HEK293T (cell line): ENCODE results near the gene FAM193A.

ENCODE experiments used
- CTCF ChIA-PET: fragments of 350-600 bp; formaldehyde crosslinking; extraction: SDS; loops from one replicate; lab custom pipeline; 2021; ENCODE audit warnings: antibody characterized with exemption, inconsistent platforms; lab: Yijun Ruan, JAX
- POLR2A ChIA-PET: fragments of 350-600 bp; formaldehyde crosslinking; extraction: SDS; loops from one replicate; lab custom pipeline; 2020; ENCODE audit warnings: antibody characterized with exemption, inconsistent platforms; lab: Yijun Ruan, JAX
- DNase-seq: peaks from one replicate; pipeline ENCODE4 v3.0.0; 2012; ENCODE audit warnings: mixed read lengths; ENCODE audit errors: extremely low spot score
- ARNT ChIP-seq: fragments of 450-650 bp; IDR thresholded peaks from 2 replicates; pipeline ENCODE4 v1.6.1; 2017; ENCODE audit warnings: mild to moderate bottlenecking
- BHLHE40 ChIP-seq: fragments of 450-650 bp; IDR thresholded peaks from 2 replicates; pipeline ENCODE4 v1.6.1; 2016; ENCODE audit warnings: mild to moderate bottlenecking, moderate library complexity, borderline replicate concordance
- CTBP1 ChIP-seq: fragments of 450-650 bp; IDR thresholded peaks from 2 replicates; pipeline ENCODE4 v1.6.1; 2016; ENCODE audit warnings: borderline replicate concordance
- ELF4 ChIP-seq: fragments of 450-650 bp; IDR thresholded peaks from 2 replicates; pipeline ENCODE4 v1.6.1; 2017; ENCODE audit warnings: antibody characterized with exemption
- FOXA1 ChIP-seq: fragments of 450-650 bp; IDR thresholded peaks from 2 replicates; pipeline ENCODE4 v1.6.1; 2016; ENCODE audit warnings: mild to moderate bottlenecking
- FOXK2 ChIP-seq: fragments of 450-650 bp; IDR thresholded peaks from 2 replicates; pipeline ENCODE4 v1.6.1; 2016; ENCODE audit warnings: mild to moderate bottlenecking
- FOXM1 ChIP-seq: fragments of 450-650 bp; IDR thresholded peaks from 2 replicates; pipeline ENCODE4 v1.6.1; 2017; ENCODE audit warnings: mild to moderate bottlenecking, borderline replicate concordance
- HDGF ChIP-seq: fragments of 450-650 bp; IDR thresholded peaks from 2 replicates; pipeline ENCODE4 v1.6.1; 2017; ENCODE audit warnings: antibody characterized with exemption, borderline replicate concordance
- L3MBTL2 ChIP-seq: fragments of 450-650 bp; conservative IDR thresholded peaks from 2 replicates; pipeline ENCODE4 v1.6.1; 2016; ENCODE audit warnings: mild to moderate bottlenecking
- LEF1 ChIP-seq: fragments of 450-650 bp; IDR thresholded peaks from 2 replicates; pipeline ENCODE4 v1.6.1; 2017; ENCODE audit warnings: mild to moderate bottlenecking, borderline replicate concordance
- NFRKB ChIP-seq: fragments of 450-650 bp; IDR thresholded peaks from 2 replicates; pipeline ENCODE4 v1.6.1; 2016; ENCODE audit warnings: mild to moderate bottlenecking, moderate library complexity
- PKNOX1 ChIP-seq: fragments of 450-650 bp; IDR thresholded peaks from 2 replicates; pipeline ENCODE4 v1.6.1; 2016
- SP1 ChIP-seq: fragments of 450-650 bp; IDR thresholded peaks from 2 replicates; pipeline ENCODE4 v1.6.1; 2017
- SUZ12 ChIP-seq: fragments of 450-650 bp; IDR thresholded peaks from 2 replicates; pipeline ENCODE4 v1.6.1; 2016; ENCODE audit warnings: mild to moderate bottlenecking
- TARDBP ChIP-seq: fragments of 450-650 bp; IDR thresholded peaks from 2 replicates; pipeline ENCODE4 v1.6.1; 2016
- ZNF384 ChIP-seq: fragments of 450-650 bp; IDR thresholded peaks from 2 replicates; pipeline ENCODE4 v1.6.1; 2016

FAM193A gene

GRCh38 chr4:2643555-2643954, 107.1 kb downstream of the FAM193A start:
- TF ChIP-seq ZNF384 (no peak), SP1 (no peak), LEF1 (no peak), SUZ12 (no peak), HDGF (no peak), BHLHE40 (no peak), FOXM1 (no peak), CTBP1 (no peak), NFRKB (no peak), FOXK2 (no peak)
- POLR2A ChIA-PET = no interaction called here
- DNase-seq = no peak
- CTCF ChIA-PET = no interaction called here

DNA sequence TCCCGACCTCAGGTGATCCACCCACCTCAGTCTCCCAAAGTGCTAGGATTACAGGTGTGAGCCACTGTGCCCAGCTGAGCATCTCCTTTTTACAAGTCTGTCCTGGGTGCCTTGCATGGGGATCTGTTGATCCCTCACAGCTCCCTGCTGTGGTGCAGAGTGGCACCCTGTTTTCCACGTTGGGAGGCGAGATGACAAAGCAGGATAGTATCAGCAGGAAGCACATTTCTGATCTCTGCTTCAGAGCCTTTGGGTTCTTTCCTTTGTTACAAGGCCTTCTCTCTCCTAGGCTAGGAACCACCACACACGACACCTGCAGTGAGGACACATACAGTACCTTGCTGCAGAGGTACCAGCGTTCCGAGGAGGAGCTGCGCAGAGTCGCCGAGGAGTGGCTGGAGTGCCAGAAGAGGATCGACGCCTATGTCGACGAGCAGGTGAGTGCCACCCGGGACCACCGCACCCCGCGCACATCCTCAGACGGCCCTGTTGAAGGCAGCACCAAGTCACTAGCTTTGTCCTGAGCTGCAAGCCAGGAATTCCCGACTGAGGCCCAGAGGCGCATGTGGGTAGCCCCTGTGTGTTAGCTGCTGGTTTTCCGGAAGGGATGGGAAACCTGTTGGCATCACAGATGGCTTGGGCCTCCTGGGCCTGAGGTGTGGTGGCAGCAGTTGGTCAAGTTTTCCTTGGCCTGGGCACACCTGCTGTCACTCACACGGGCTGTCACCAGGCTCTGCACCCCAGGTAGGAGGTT, 110.1 kb downstream of the FAM193A start:
- ChIA-PET POLR2A (no interaction called here), CTCF (no interaction called here)
- no peak for TF ChIP-seq BHLHE40
- TF ChIP-seq ZNF384 = no peak
- no peak for TF ChIP-seq NFRKB
- no peak for TF ChIP-seq SUZ12
- TF ChIP-seq FOXK2 = no peak
- TF ChIP-seq HDGF = no peak
- TF ChIP-seq FOXM1 = no peak
- TF ChIP-seq FOXA1 = no peak
- TF ChIP-seq ELF4 = no peak
- no peak for TF ChIP-seq CTBP1
- no peak for DNase-seq

DNA sequence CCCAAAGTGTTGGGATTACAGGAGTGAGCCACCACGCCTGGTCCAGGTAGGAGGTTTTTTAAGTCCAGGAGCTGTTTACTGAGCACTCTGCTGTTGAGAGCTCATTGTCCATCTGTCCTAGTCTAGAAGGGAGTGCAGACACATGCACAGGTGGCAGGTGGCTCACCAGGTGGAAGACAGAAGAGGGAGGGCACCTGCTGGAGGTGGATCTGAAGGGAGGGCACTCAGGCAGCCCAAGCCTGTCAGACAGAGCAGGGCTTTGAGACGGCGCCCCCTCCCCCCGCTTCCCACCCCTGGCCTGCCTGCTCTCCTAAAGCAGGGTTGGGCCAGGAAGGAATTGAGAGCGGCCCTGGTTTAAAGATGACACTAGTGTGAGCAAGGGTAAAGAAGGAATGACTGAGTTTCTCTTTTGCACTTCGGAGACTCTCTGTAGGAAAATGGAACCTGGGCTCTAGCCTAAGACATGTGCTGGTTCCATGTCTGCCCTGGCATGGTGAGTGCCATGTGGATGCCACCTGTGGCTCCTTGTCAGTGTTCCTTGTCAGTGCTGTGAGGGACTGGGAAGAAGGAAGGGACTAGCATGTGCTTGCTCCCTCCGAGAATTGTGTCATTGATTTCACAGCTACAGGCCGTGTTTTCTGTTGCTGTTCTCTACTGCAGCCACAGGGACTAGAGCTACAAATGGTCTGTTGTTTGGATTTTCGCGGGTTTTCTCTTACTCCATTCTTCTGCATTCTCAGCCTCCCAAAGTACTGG, 111.1 kb downstream of the FAM193A start:
- POLR2A ChIA-PET = no interaction called here
- no peak for DNase-seq
- CTCF ChIA-PET = no interaction called here
- TF ChIP-seq LEF1 (no peak), TARDBP (no peak), ZNF384 (no peak)

DNA sequence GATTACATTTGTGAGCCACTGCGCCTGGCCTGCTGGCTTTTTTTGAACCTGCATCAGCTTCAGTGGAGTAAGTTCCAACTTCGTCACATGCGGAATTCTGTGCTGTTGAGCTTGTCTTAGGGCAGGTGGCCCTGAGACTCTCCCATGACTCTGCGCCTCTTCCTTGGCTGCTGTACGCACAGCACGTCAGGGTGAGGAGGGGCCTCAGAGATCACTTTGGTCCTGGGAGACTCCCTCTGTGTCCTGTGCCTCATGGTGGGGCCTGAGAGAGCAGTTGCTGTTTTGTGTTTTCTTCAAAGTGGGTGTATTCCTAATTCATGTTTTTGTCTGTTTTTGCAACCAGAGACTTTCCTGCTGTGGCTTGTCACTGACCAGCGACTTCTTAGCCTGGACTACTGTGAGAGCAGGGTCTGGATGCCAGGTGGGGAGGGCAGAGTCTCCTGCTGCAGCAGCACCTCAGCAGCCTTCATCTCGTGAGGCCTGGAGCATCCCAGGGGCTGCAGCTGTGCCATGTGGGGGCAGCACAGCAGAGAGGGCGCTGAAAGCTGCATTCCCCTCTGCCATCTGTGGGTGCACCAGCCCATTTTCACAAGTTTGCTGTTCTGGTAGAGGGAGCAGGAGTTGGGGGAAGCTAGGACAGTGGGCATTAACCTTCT, 111.8 kb downstream of the FAM193A start:
- ChIA-PET CTCF (no interaction called here), POLR2A (no interaction called here)
- no peak for TF ChIP-seq PKNOX1
- TF ChIP-seq ARNT = no peak
- TF ChIP-seq L3MBTL2 = no peak
- no peak for TF ChIP-seq NFRKB
- TF ChIP-seq TARDBP = no peak
- no peak for TF ChIP-seq HDGF
- TF ChIP-seq FOXM1 = no peak
- no peak for TF ChIP-seq SUZ12
- no peak for TF ChIP-seq SP1
- TF ChIP-seq CTBP1 = no peak
- no peak for TF ChIP-seq BHLHE40
- TF ChIP-seq LEF1 = no peak
- TF ChIP-seq FOXA1 = no peak
- no peak for DNase-seq

GRCh38 chr4:2649604-2650114, 113.2 kb downstream of the FAM193A start:
- ChIA-PET CTCF (no interaction called here), POLR2A (no interaction called here)
- no peak for DNase-seq
- TF ChIP-seq SUZ12 = no peak
- no peak for TF ChIP-seq ELF4

- ChIA-PET POLR2A (no interaction called here), CTCF (no interaction called here)
- TF ChIP-seq ARNT (no peak), BHLHE40 (no peak), CTBP1 (no peak)
- DNase-seq = no peak
Measured at GRCh38 chr4:2650276-2650675, 113.8 kb downstream of the FAM193A start.

DNA sequence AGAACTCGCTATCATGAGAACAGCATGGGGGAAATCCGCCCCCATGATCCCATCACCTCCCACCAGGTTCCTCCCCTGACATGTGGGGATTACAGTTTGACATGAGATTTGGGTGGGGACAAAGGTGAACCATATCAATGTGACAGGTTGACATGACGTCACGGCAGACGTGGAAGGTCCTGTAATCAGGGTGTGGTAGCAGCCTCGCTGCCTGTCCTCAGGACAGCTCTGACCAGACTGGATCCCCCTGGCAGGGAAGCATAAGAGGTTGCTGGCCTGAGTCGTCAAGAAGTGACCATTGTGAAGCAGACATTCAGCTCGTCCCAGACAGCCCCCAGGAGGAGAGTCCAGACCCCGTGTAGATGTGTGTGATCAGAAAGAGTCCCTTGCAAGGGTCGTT, 115.1 kb downstream of the FAM193A start:
- DNase-seq = no peak
- ChIA-PET CTCF (no interaction called here), POLR2A (no interaction called here)
- no peak for TF ChIP-seq SP1
- TF ChIP-seq L3MBTL2 = no peak
- TF ChIP-seq ZNF384 = no peak
- TF ChIP-seq FOXK2 = no peak
- TF ChIP-seq TARDBP = no peak
- no peak for TF ChIP-seq FOXM1
- no peak for TF ChIP-seq ELF4
- no peak for TF ChIP-seq NFRKB
